ENCODE data around the gene TBX19. TPM values are rescaled to one million over a fixed set of nuclear protein-coding genes. Genes with fewer than 3 reads are reported as not detected.

Gene TBX19
- total RNA-seq, 4 donors from 2014 or later = 1.2 to 2.9 (median 2.5) TPM

- H3K27ac ChIP-seq = no peak overlapping the region
- no peaks in the 10 kb centered on the region for H3K9me3 ChIP-seq
- TF ChIP-seq POLR2AphosphoS5 (IDR thresholded peaks at IDR 0.05) = no peak
- no peak overlapping the region for H3K4me3 ChIP-seq
- H3K36me3 ChIP-seq = no peaks in the 10 kb centered on the region
- no peak for DNase-seq
- H3K4me1 ChIP-seq = no peaks in the 10 kb centered on the region
- 83 to 100% methylated on average over 1 of the region's 1 CpG for WGBS, 2 donors (ENCODE audit: low coverage in 1 of 2)
- no peaks in the 10 kb centered on the region for H3K27me3 ChIP-seq
- in situ Hi-C loops (cut with MboI; ENCODE audit: low pct_ligation_motif_present in 1 of 4, low pct_unique_long_range_greater_than_20kb in 1 of 4, low sequenced_read_pairs in 3 of 4) (no loop called here), intact Hi-C loops (cut with DNase I; ENCODE audit: low total_unique reads) (no loop called here)
Measured at GRCh38 chr1:168293356-168293755, 12.7 kb downstream of the TBX19 start.

GRCh38 chr1:168295411-168296114 is 14.9 kb downstream of the TBX19 start:
- WGBS, 2 donors (ENCODE audit: low coverage in 1 of 2) = 83 to 87% methylated on average over 1 to 8 of the region's 8 CpGs

GRCh38 chr1:168297019-168297730 is 16.5 kb downstream of the TBX19 start:
- TF ChIP-seq POLR2AphosphoS5 (IDR thresholded peaks at IDR 0.05) (no peak), POLR2A (IDR thresholded peaks at IDR 0.05) (no peak), EP300 (IDR thresholded peaks at IDR 0.05; ENCODE audit: low read depth) (no peak), CTCF (IDR thresholded peaks at IDR 0.05) (no peak)

More at GRCh38 chr1:168295411-168296114, 14.9 kb downstream of the TBX19 start:
- Histone ChIP-seq H3K4me3 (no peak overlapping the region), H3K27me3 (no peaks in the 10 kb centered on the region), H3K36me3 (no peaks in the 10 kb centered on the region), H3K4me1 (no peaks in the 10 kb centered on the region), H3K9me3 (no peaks in the 10 kb centered on the region), H3K27ac (no peak overlapping the region)
- TF ChIP-seq EP300 (IDR thresholded peaks at IDR 0.05; ENCODE audit: low read depth) = no peak
- no peak for TF ChIP-seq POLR2A (IDR thresholded peaks at IDR 0.05)
- no peak for TF ChIP-seq CTCF (IDR thresholded peaks at IDR 0.05)
- no peak for TF ChIP-seq POLR2AphosphoS5 (IDR thresholded peaks at IDR 0.05)
- in situ Hi-C loops (cut with MboI; ENCODE audit: low pct_ligation_motif_present in 1 of 4, low pct_unique_long_range_greater_than_20kb in 1 of 4, low sequenced_read_pairs in 3 of 4) (no loop called here), intact Hi-C loops (cut with DNase I; ENCODE audit: low total_unique reads) (no loop called here)
- DNase-seq = no peak

GRCh38 chr1:168298446-168298845 is 17.8 kb downstream of the TBX19 start:
- intact Hi-C loops (cut with DNase I; ENCODE audit: low total_unique reads) = no loop called here
- Histone ChIP-seq H3K27ac (no peak overlapping the region), H3K27me3 (no peaks in the 10 kb centered on the region), H3K36me3 (no peaks in the 10 kb centered on the region), H3K4me1 (no peaks in the 10 kb centered on the region), H3K9me3 (no peaks in the 10 kb centered on the region), H3K4me3 (no peak overlapping the region)
- in situ Hi-C loops (cut with MboI; ENCODE audit: low pct_ligation_motif_present in 1 of 4, low pct_unique_long_range_greater_than_20kb in 1 of 4, low sequenced_read_pairs in 3 of 4) = no loop called here
- DNase-seq = no peak
- TF ChIP-seq POLR2AphosphoS5 (IDR thresholded peaks at IDR 0.05) (no peak), POLR2A (IDR thresholded peaks at IDR 0.05) (no peak), CTCF (IDR thresholded peaks at IDR 0.05) (no peak), EP300 (IDR thresholded peaks at IDR 0.05; ENCODE audit: low read depth) (no peak)
- 95% methylated on average over 3 of the region's 3 CpGs for WGBS, 2 donors (ENCODE audit: low coverage in 1 of 2)

More at GRCh38 chr1:168297019-168297730, 16.5 kb downstream of the TBX19 start:
- H3K36me3 ChIP-seq = no peaks in the 10 kb centered on the region
- 92% methylated on average over 6 to 7 of the region's 7 CpGs for WGBS, 2 donors (ENCODE audit: low coverage in 1 of 2)
- DNase-seq = no peak
- no peak overlapping the region for H3K4me3 ChIP-seq
- in situ Hi-C loops (cut with MboI; ENCODE audit: low pct_ligation_motif_present in 1 of 4, low pct_unique_long_range_greater_than_20kb in 1 of 4, low sequenced_read_pairs in 3 of 4) = no loop called here
- H3K4me1 ChIP-seq = no peaks in the 10 kb centered on the region
- intact Hi-C loops (cut with DNase I; ENCODE audit: low total_unique reads) = no loop called here
- H3K27me3 ChIP-seq = no peaks in the 10 kb centered on the region
- no peak overlapping the region for H3K27ac ChIP-seq
- no peaks in the 10 kb centered on the region for H3K9me3 ChIP-seq

All from transverse colon (tissue), 4 donors.